HG02852 (cell line): ENCODE data around the gene PTBP1.
"Not testable (repeated sequence)": the region's sequence is repeated elsewhere in the genome, so short reads cannot be mapped to it uniquely, and the experiment has no call there.

Experiments
- ATAC-seq: cut with Tn5 transposase; IDR thresholded peaks from one replicate; pipeline ENCODE4 v1.9.1; 2021; ENCODE audit warnings: mild to moderate bottlenecking, moderate library complexity; ENCODE audit not compliant: unreplicated experiment

PTBP1 gene

DNA sequence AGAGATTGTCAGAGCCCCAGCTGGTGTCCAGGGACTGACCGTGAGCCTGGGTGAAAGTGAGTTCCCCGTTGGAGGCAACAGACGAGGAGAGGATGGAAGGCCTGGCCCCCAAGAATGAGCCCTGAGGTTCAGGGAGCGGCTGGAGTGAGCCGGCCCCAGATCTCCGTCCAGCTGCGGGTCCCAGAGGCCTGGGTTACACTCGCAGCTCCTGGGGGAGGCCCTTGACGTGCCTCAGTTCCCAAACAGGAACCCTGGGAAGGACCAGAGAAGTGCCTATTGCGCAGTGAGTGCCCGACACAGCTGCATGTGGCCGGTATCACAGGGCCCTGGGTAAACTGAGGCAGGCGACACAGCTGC is 53.7 kb downstream of the PTBP1 start:
- no peak for ATAC-seq

DNA sequence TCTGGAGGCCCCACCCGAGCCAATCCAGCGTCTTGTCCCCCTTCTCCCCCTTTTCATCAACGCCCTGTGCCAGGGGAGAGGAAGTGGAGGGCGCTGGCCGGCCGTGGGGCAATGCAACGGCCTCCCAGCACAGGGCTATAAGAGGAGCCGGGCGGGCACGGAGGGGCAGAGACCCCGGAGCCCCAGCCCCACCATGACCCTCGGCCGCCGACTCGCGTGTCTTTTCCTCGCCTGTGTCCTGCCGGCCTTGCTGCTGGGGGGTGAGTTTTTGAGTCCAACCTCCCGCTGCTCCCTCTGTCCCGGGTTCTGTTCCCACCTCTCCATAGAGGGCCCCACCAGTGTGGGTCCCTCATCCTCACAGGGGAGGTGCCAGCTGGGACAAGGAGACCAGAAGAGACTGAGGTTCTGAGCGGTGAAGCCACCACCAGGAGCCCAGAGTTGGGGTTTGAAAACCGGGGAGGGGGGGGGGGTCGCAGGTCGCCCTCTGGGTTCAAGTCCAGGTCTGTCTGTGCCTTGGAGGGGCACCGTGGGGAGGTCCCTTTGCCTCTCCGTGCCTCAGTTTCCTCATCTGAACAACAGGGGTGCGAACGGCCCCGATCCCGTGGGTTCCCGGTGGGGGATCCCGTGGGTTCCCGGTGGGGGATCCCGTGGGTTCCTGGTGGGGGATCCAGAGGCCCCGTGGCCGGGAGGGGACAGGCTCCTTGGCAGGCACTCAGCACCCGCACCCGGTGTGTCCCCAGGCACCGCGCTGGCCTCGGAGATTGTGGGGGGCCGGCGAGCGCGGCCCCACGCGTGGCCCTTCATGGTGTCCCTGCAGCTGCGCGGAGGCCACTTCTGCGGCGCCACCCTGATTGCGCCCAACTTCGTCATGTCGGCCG is 55.1 kb downstream of the PTBP1 start, which contains the start of gene ELANE:
ELANE (plus strand) TSS at position 168 of the 878 bp plus-strand sequence; CDS start at position 194, 26 bp downstream.
- ATAC-seq: no peak

DNA sequence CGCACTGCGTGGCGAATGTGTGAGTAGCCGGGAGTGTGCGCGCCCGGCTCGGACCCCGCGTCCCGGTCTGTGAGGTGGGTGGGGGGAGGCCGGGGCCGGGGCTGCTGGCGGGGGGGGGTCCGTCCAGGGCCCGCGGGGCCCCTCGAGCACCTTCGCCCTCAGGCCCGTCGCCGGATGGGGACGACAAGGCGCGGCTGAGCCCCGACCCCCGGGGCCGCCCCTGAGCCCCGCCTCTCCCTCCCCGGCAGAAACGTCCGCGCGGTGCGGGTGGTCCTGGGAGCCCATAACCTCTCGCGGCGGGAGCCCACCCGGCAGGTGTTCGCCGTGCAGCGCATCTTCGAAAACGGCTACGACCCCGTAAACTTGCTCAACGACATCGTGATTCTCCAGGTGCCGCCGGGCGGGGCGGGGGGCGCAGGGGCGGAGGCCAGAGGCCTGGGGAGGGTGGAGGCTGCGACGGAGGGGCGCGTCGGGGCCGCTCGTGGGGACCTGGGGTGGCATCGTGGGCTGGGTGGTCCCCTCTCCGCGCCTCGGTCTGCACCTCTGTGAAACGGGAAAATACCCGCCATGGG is 55.8 kb downstream of the PTBP1 start:
- ATAC-seq: no peak

DNA sequence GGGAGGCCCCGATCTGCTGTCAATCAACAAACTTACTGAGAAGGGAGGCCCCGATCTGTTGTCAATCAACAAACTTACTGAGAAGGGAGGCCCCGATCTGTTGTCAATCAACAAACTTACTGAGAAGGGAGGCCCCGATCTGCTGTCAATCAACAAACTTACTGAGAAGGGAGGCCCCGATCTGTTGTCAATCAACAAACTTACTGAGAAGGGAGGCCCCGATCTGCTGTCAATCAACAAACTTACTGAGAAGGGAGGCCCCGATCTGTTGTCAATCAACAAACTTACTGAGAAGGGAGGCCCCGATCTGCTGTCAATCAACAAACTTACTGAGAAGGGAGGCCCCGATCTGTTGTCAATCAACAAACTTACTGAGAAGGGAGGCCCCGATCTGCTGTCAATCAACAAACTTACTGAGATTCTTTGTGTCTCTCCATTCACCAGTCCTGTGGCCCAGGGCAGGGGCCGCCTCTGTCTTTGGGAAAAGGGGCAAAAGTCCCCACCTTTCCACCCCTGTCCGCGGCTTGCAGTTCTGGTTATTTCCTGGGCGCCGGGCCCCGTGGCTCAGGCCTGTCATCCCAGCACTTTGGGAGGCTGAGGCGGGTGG is 56.5 kb downstream of the PTBP1 start:
- not testable (repeated sequence) for ATAC-seq

DNA sequence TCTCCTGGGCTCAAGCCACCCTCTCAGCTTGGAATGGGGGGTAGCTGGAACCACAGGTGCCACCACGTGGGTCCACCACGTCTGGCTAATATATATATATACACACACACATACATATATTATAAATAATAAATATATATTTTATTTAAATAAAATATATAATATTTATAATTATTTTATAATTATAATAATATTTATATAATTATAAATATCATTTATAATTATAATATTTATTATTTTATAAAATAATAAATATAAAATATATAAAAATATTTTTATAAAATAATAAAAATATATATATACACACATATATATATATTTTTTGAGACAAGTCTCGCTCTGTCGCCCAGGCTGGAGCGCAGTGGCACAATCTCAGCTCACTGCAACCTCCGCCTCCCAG is 57.3 kb downstream of the PTBP1 start:
- ATAC-seq: no peak

DNA sequence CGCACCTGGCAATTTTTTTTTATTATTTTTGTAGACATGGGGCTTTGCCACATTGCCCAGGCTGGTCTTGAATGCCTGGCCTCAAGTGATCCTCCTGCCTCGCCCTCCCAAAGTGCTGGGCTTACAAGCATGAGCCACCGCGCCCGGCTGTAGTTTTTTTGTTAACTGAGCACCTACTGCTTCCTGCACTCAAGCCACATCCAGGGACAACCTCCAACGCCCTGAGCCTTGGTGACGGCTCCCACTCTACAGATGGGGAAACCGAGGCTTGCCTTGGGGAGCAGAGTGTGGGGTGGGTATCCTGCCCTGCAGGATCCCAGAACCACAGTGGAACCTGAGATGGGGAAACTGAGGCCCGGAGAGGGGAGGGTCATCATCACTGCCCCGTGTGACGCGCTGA is 57.9 kb downstream of the PTBP1 start:
- no peak for ATAC-seq

DNA sequence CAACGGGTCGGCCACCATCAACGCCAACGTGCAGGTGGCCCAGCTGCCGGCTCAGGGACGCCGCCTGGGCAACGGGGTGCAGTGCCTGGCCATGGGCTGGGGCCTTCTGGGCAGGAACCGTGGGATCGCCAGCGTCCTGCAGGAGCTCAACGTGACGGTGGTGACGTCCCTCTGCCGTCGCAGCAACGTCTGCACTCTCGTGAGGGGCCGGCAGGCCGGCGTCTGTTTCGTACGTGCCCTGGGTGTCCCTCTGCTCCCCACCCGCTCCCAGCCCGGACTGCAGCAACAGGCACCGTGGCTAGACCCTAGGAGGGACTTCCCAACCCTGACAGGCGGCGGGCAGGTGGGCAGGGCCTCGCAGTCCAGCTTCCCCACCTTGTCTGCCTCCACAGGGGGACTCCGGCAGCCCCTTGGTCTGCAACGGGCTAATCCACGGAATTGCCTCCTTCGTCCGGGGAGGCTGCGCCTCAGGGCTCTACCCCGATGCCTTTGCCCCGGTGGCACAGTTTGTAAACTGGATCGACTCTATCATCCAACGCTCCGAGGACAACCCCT is 58.4 kb downstream of the PTBP1 start:
- ATAC-seq: no peak

DNA sequence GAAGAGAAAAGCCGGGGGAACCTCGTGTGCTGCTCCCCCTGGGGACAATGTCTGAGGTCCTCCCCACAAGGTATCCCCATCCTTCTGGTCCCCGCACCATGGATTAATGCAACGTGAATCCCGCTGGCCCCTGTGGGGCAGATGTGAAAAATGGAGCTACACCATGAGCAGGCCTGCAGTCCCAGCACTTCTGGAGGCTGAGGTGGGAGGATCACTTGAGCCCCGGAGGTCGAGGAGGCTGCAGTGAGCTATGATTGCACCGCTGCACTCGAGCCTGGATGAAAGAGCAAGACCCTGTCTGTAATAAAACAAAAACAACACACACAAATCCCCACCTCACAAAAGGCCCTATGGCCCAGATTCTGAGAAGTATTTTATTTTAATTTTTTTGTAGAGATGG is 61.0 kb downstream of the PTBP1 start:
- no peak for ATAC-seq

DNA sequence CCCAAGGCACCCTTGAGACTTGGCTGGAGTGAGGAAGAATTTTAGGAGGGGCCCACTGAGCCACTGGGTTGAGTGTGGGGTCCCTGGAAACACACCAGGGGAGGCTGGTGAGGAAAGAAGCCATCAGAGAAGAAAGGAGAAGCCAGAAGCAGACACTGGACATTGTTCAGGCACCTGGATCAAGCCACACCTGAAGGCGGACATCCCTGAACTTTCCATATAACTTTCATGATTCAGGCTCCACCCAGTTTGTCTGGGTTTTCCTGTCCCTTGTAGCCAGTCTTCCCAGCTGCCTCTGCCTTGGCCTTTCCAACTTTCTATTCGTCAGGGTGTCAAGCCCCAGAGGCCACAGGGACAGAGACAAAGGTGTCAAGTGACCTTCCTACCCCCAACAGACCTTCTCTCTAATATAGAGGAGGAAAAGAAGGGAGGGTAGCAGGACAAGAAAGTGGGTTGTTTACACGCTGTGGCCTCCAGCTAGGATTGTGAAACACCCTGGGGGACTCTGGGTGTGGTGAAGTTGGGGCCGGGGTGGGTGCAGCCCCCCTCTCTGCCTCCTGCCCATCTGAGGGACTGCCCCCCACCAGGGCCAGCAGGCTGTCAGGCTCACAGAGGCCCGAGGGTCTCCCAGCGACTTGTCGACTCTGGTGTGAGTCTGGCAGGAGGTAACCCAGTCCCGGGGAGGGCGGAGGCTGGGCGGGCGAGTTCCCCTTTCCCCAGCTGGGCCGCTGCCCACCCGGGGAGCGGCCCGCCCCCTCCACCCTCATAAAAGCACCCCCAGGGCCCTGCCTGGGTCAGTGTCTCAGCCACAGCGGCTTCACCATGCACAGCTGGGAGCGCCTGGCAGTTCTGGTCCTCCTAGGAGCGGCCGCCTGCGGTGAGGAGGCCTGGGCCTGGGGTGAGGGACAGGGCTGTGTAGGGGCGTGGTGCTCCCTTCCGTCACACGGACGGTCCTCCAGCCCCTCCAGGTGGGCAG is 61.9 kb downstream of the PTBP1 start, which contains the start of gene CFD:
CFD (plus strand) TSS at position 797 of the 976 bp plus-strand sequence; CDS start at position 823, 26 bp downstream.
- ATAC-seq: no peak

DNA sequence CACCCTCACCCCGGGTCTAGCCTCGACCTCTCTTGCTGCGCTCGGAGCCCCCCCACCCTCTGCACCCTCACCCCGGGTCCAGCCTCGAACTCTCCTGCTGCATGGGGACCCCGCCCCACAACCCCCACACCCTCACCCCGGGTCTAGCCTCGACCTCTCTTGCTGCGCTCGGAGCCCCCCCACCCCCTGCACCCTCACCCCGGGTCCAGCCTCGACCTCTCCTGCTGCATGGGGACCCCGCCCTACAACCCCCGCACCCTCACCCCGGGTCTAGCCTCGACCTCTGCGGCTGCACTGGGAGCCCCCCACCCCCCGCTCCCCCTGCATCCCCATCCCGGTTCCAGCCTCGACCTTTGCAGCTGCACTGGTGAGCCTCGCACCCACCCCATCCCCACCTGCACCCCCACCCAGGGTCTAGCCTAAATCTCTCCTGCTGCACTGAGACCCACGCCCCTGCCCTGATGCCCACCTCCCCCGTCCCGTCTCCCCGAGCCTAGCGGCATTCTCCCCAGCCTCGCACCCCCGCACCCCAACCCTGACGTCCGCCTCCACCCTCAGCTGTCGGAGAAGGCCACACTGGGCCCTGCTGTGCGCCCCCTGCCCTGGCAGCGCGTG is 64.0 kb downstream of the PTBP1 start:
- ATAC-seq: no peak
